Activated naive CD8-positive, alpha-beta T cell (primary cell): ENCODE measurements around the gene NELL2.
"Not testable (repeated sequence)": the region's sequence is repeated elsewhere in the genome, so short reads cannot be mapped to it uniquely, and the experiment has no call there.

Experiments
- H3K27ac Mint-ChIP-seq: one replicate; pipeline ENCODE4 v1.8.0; 2021; ENCODE audit warnings: mixed read lengths
- H3K27me3 Mint-ChIP-seq: one replicate; pipeline ENCODE4 v1.8.0; 2021; ENCODE audit warnings: mixed read lengths
- H3K36me3 Mint-ChIP-seq: one replicate; pipeline ENCODE4 v1.8.0; 2021; ENCODE audit warnings: mixed read lengths
- H3K4me1 Mint-ChIP-seq: one replicate; pipeline ENCODE4 v1.8.0; 2021; ENCODE audit warnings: low read depth, mixed read lengths
- H3K4me3 Mint-ChIP-seq: one replicate; pipeline ENCODE4 v1.8.0; 2021; ENCODE audit warnings: mild to moderate bottlenecking, mixed read lengths
- H3K9me3 Mint-ChIP-seq: one replicate; pipeline ENCODE4 v1.8.0; 2021; ENCODE audit warnings: low read depth, mixed read lengths

NELL2 gene

GRCh38 chr12:44777044-44777443, 99.1 kb downstream of the NELL2 start:
- Mint-ChIP-seq H3K27ac (peak overlapping the region; percentile 84), H3K36me3 (peaks cover 25% of the 10 kb centered on the region), H3K9me3 (peaks cover 18% of the 10 kb centered on the region), H3K4me1 (peaks cover 20% of the 10 kb centered on the region), H3K27me3 (no peaks in the 10 kb centered on the region), H3K4me3 (no peak overlapping the region)

GRCh38 chr12:44775901-44776300, 100.2 kb downstream of the NELL2 start:
- peaks cover 16% of the 10 kb centered on the region for H3K4me1 Mint-ChIP-seq
- H3K27ac Mint-ChIP-seq, result peak overlapping the region; percentile 8
- peaks cover 8% of the 10 kb centered on the region for H3K9me3 Mint-ChIP-seq
- no peak overlapping the region for H3K4me3 Mint-ChIP-seq
- H3K27me3 Mint-ChIP-seq, result no peaks in the 10 kb centered on the region
- peaks cover 20% of the 10 kb centered on the region for H3K36me3 Mint-ChIP-seq

GRCh38 chr12:44774815-44775411, 101.2 kb downstream of the NELL2 start:
- no peak overlapping the region for H3K27ac Mint-ChIP-seq
- peaks cover 3% of the 10 kb centered on the region for H3K9me3 Mint-ChIP-seq
- H3K27me3 Mint-ChIP-seq, result no peaks in the 10 kb centered on the region
- H3K4me3 Mint-ChIP-seq, result no peak overlapping the region
- H3K4me1 Mint-ChIP-seq, result peaks cover 6% of the 10 kb centered on the region
- H3K36me3 Mint-ChIP-seq, result peaks cover 15% of the 10 kb centered on the region

GRCh38 chr12:44771485-44772021, 104.6 kb downstream of the NELL2 start:
- peaks cover 8% of the 10 kb centered on the region for H3K36me3 Mint-ChIP-seq
- no peaks in the 10 kb centered on the region for H3K27me3 Mint-ChIP-seq
- no peaks in the 10 kb centered on the region for H3K9me3 Mint-ChIP-seq
- H3K27ac Mint-ChIP-seq, result peak overlapping the region; percentile 58
- no peaks in the 10 kb centered on the region for H3K4me1 Mint-ChIP-seq
- no peak overlapping the region for H3K4me3 Mint-ChIP-seq

GRCh38 chr12:44765796-44766195, 110.3 kb downstream of the NELL2 start:
- Mint-ChIP-seq H3K36me3 (peaks cover 28% of the 10 kb centered on the region), H3K4me1 (peaks cover 12% of the 10 kb centered on the region), H3K9me3 (no peaks in the 10 kb centered on the region), H3K27me3 (no peaks in the 10 kb centered on the region), H3K4me3 (no peak overlapping the region), H3K27ac (no peak overlapping the region)

GRCh38 chr12:44763021-44763420, 113.1 kb downstream of the NELL2 start:
- Mint-ChIP-seq H3K9me3 (peaks cover 8% of the 10 kb centered on the region), H3K27me3 (no peaks in the 10 kb centered on the region), H3K4me1 (peaks cover 15% of the 10 kb centered on the region), H3K27ac (peak overlapping the region; percentile 3), H3K4me3 (no peak overlapping the region), H3K36me3 (peaks cover 38% of the 10 kb centered on the region)

GRCh38 chr12:44759289-44759688, 116.8 kb downstream of the NELL2 start:
- Mint-ChIP-seq H3K4me1 (peaks cover 7% of the 10 kb centered on the region), H3K27ac (peak overlapping the region; percentile 58), H3K27me3 (no peaks in the 10 kb centered on the region), H3K9me3 (peaks cover 8% of the 10 kb centered on the region), H3K4me3 (no peak overlapping the region), H3K36me3 (peaks cover 35% of the 10 kb centered on the region)

GRCh38 chr12:44750468-44750867, 125.6 kb downstream of the NELL2 start:
- peak overlapping the region; percentile 69 for H3K27ac Mint-ChIP-seq
- H3K36me3 Mint-ChIP-seq, result peaks cover 30% of the 10 kb centered on the region
- H3K9me3 Mint-ChIP-seq, result peaks cover 4% of the 10 kb centered on the region
- H3K4me1 Mint-ChIP-seq, result peaks cover 39% of the 10 kb centered on the region
- no peaks in the 10 kb centered on the region for H3K27me3 Mint-ChIP-seq
- no peak overlapping the region for H3K4me3 Mint-ChIP-seq

- peaks cover 4% of the 10 kb centered on the region for H3K9me3 Mint-ChIP-seq
- H3K4me3 Mint-ChIP-seq, result no peak overlapping the region
- no peaks in the 10 kb centered on the region for H3K27me3 Mint-ChIP-seq
- peak overlapping the region; percentile 69 for H3K27ac Mint-ChIP-seq
- peaks cover 31% of the 10 kb centered on the region for H3K36me3 Mint-ChIP-seq
- peaks cover 42% of the 10 kb centered on the region for H3K4me1 Mint-ChIP-seq
These were observed 126.5 kb downstream of the NELL2 start for GRCh38 chr12:44749566-44749965.

GRCh38 chr12:44748950-44749468, 127.1 kb downstream of the NELL2 start:
- Mint-ChIP-seq H3K27me3 (no peaks in the 10 kb centered on the region), H3K36me3 (peaks cover 29% of the 10 kb centered on the region)

GRCh38 chr12:44741292-44741980, 134.7 kb downstream of the NELL2 start:
- Mint-ChIP-seq H3K36me3 (peaks cover 38% of the 10 kb centered on the region), H3K4me1 (peaks cover 12% of the 10 kb centered on the region)
- not testable (repeated sequence) for H3K9me3 Mint-ChIP-seq, H3K4me3 Mint-ChIP-seq, H3K27ac Mint-ChIP-seq, H3K27me3 Mint-ChIP-seq

More at GRCh38 chr12:44748950-44749468, 127.1 kb downstream of the NELL2 start:
- peaks cover 43% of the 10 kb centered on the region for H3K4me1 Mint-ChIP-seq
- peaks cover 4% of the 10 kb centered on the region for H3K9me3 Mint-ChIP-seq
- no peak overlapping the region for H3K4me3 Mint-ChIP-seq
- peak overlapping the region; percentile 69 for H3K27ac Mint-ChIP-seq

GRCh38 chr12:44738051-44738450, 138.1 kb downstream of the NELL2 start:
- H3K36me3 Mint-ChIP-seq, result peaks cover 38% of the 10 kb centered on the region
- H3K9me3 Mint-ChIP-seq, result peaks cover 7% of the 10 kb centered on the region
- no peaks in the 10 kb centered on the region for H3K27me3 Mint-ChIP-seq
- no peak overlapping the region for H3K4me3 Mint-ChIP-seq
- H3K27ac Mint-ChIP-seq, result no peak overlapping the region
- peaks cover 8% of the 10 kb centered on the region for H3K4me1 Mint-ChIP-seq

GRCh38 chr12:44728566-44728965, 147.5 kb downstream of the NELL2 start:
- H3K4me1 Mint-ChIP-seq, result peaks cover 49% of the 10 kb centered on the region
- peaks cover 68% of the 10 kb centered on the region for H3K36me3 Mint-ChIP-seq
- H3K27me3 Mint-ChIP-seq, result no peaks in the 10 kb centered on the region
- no peak overlapping the region for H3K4me3 Mint-ChIP-seq
- H3K27ac Mint-ChIP-seq, result no peak overlapping the region
- H3K9me3 Mint-ChIP-seq, result peaks cover 38% of the 10 kb centered on the region

- peaks cover 23% of the 10 kb centered on the region for H3K36me3 Mint-ChIP-seq
- peaks cover 5% of the 10 kb centered on the region for H3K9me3 Mint-ChIP-seq
- peak overlapping the region; percentile 72 for H3K27ac Mint-ChIP-seq
- H3K4me1 Mint-ChIP-seq, result peaks cover 77% of the 10 kb centered on the region
- no peak overlapping the region for H3K4me3 Mint-ChIP-seq
- H3K27me3 Mint-ChIP-seq, result no peaks in the 10 kb centered on the region
These were observed 155.8 kb downstream of the NELL2 start for GRCh38 chr12:44720265-44720664.

- H3K4me3 Mint-ChIP-seq, result no peak overlapping the region
- peaks cover 6% of the 10 kb centered on the region for H3K36me3 Mint-ChIP-seq
- peak overlapping the region; percentile 4 for H3K27ac Mint-ChIP-seq
- no peaks in the 10 kb centered on the region for H3K27me3 Mint-ChIP-seq
- H3K9me3 Mint-ChIP-seq, result no peaks in the 10 kb centered on the region
- peaks cover 66% of the 10 kb centered on the region for H3K4me1 Mint-ChIP-seq
These were observed 158.5 kb downstream of the NELL2 start for GRCh38 chr12:44717612-44718011.
